Stomach (tissue), 9 donors: ENCODE measurements around the gene IQCH. TPM values are rescaled to one million over a fixed set of nuclear protein-coding genes. Genes with fewer than 3 reads are reported as not detected.

Experiments used
- DNase-seq, 2 donors: peaks; one replicate each; pipeline versions ENCODE4 v3.0.0 to v3.0.0-alpha.2; 2013 to 2019
- H3K27ac ChIP-seq, 5 donors: fragments of 200-600 bp in 4 of 5; sonication (generic) in 4 of 5; one replicate each; pipeline ENCODE4 v1.5.1; 2013 to 2019; ENCODE audit warnings: mild to moderate bottlenecking in 1 of 5, moderate library complexity in 1 of 5
- H3K27me3 ChIP-seq, 3 donors: fragments of 200-600 bp; sonication (generic); one replicate each; pipeline ENCODE4 v1.5.1; 2017 to 2019; ENCODE audit warnings: mixed run types in 1 of 3
- H3K36me3 ChIP-seq, 4 donors: fragments of 200-600 bp; sonication (generic); 1 replicate in 3 of 4; 2 replicates in 1 of 4; pipeline ENCODE4 v1.5.1; 2016 to 2019
- H3K4me1 ChIP-seq, 4 donors: fragments of 200-600 bp; sonication (generic); one replicate each; pipeline ENCODE4 v1.5.1; 2016 to 2019
- H3K4me3 ChIP-seq, 4 donors: fragments of 200-600 bp; sonication (generic) in 3 of 4; one replicate each; pipeline ENCODE4 v1.5.1; 2016 to 2019; ENCODE audit warnings: mild to moderate bottlenecking in 1 of 4
- H3K9me3 ChIP-seq, 4 donors: fragments of 200-600 bp; sonication (generic); one replicate each; pipeline ENCODE4 v1.5.1; 2016 to 2019
- EP300 ChIP-seq: sonication (generic); formaldehyde crosslinking; IDR thresholded peaks from one replicate; pipeline ENCODE4 v1.6.1; 2017; ENCODE audit warnings: antibody characterized with exemption
- POLR2A ChIP-seq, 4 donors: fragments of 450-650 bp; IDR thresholded peaks; one replicate each; pipeline ENCODE4 v1.6.1; 2016; ENCODE audit warnings: antibody characterized with exemption in 4 of 4, control low read depth in 2 of 4, mild to moderate bottlenecking in 1 of 4, moderate library complexity in 1 of 4
- POLR2AphosphoS5 ChIP-seq, 3 donors: sonication (generic); formaldehyde crosslinking; IDR thresholded peaks; one replicate each; pipeline ENCODE4 v1.6.1; 2016; ENCODE audit warnings: antibody characterized with exemption in 3 of 3
- WGBS, 5 donors: extraction: QIAGEN DNeasy Blood & Tissue Kit in 3 of 5; methylation state at CpG; one replicate each; pipeline versions ENCODE4 v1.1.5 to v1.1.7; 2013 to 2018; 5-methylcytosine and 5-hydroxymethylcytosine counted together
- intact Hi-C: fragments of 100-400 bp; cut with DNase I; formaldehyde crosslinking; loops from one replicate; pipeline ENCODE4 v1.15.1; 2023; ENCODE audit warnings: low total_unique reads
- polyA plus RNA-seq, 3 donors: library from polyadenylated mRNA; stranded (reverse); fragments of 200-250 nt; gene quantifications; one replicate each; pipeline ENCODE4 v1.2.3, GENCODE V29; 2013
- total RNA-seq, 5 donors: library from RNA; depleted of rRNA; stranded (reverse); fragments of >200 nt; gene quantifications; one replicate each; pipeline versions ENCODE4 v1.1.0 to v1.2.3, GENCODE V29; 2014 to 2016
- TF ChIP-seq, protein P1 (sequence below), 7 experiments: fragments of 450-650 bp in 4 of 7; fragments of 200-600 bp in 3 of 7; sonication (generic) in 3 of 7; IDR thresholded peaks; one replicate each; pipeline ENCODE4 v1.5.1; 2016 to 2019; ENCODE audit warnings: antibody characterized with exemption in 7 of 7, control low read depth in 2 of 7, mild to moderate bottlenecking in 1 of 7
- donor health status: healthy with polysubstance abuse.
- donor health status: Bipolar disorder and iron deficiency.
- donor health status: healthy.

IQCH gene
- total and polyA plus RNA-seq, 8 donors: 0.25 to 9.4 (median 1.7) TPM; not detected in 1

DNA sequence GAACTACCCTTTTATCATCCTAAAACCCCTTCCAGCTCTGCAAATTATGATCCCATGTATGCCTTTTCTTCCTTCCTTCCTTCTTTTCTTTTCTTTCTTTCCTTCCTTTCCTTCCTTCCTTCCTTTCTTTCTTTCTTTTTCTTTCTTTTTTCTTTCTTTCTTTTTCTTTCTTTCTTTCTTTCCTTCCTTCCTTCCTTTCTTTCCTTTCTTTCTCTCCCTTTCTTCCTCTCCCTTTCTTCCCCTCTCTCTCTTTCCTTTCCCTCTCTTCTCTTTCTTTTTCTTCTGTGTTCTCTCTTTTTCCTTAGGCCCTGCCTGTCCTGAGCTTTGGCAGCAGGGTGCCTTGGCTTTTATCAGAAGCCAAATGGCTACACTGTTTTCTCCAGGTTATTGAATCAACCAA, 66.8 kb downstream of the IQCH start:
- H3K4me1 ChIP-seq: no peaks in the 10 kb centered on the region
- intact Hi-C loops: no loop called here
- H3K4me3 ChIP-seq: no peak overlapping the region
- H3K9me3 ChIP-seq: no peaks in the 10 kb centered on the region
- no peak for TF ChIP-seq POLR2AphosphoS5 (IDR thresholded peaks at IDR 0.05)
- no peak for TF ChIP-seq POLR2A (IDR thresholded peaks at IDR 0.05)
- TF ChIP-seq, protein P1, sequence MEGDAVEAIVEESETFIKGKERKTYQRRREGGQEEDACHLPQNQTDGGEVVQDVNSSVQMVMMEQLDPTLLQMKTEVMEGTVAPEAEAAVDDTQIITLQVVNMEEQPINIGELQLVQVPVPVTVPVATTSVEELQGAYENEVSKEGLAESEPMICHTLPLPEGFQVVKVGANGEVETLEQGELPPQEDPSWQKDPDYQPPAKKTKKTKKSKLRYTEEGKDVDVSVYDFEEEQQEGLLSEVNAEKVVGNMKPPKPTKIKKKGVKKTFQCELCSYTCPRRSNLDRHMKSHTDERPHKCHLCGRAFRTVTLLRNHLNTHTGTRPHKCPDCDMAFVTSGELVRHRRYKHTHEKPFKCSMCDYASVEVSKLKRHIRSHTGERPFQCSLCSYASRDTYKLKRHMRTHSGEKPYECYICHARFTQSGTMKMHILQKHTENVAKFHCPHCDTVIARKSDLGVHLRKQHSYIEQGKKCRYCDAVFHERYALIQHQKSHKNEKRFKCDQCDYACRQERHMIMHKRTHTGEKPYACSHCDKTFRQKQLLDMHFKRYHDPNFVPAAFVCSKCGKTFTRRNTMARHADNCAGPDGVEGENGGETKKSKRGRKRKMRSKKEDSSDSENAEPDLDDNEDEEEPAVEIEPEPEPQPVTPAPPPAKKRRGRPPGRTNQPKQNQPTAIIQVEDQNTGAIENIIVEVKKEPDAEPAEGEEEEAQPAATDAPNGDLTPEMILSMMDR (IDR thresholded peaks at IDR 0.05): no peak
- TF ChIP-seq EP300: no peak
- no peak overlapping the region for H3K27ac ChIP-seq
- H3K36me3 ChIP-seq: no peaks in the 10 kb centered on the region
- no peaks in the 10 kb centered on the region for H3K27me3 ChIP-seq
- DNase-seq: no peak

DNA sequence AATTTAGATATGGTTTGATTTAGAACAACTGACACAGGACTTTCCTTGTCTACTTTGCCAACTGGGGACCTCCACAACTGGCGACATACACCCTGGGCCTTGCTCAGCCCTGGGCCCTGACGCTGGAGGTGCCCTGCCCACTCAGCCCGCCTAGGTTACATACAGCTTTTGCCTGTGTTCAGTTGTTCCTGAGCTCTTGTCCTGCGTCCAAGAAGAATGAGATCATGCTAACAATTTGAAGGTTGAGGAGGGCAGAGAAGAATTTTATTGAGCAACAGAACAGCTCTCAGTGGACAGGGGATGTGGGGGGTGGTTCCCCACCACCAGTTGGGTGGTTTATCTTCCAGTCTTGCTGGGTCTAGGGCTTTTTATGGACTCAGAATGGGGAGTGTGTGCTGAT, 67.9 kb downstream of the IQCH start:
- Histone ChIP-seq H3K4me1 (no peaks in the 10 kb centered on the region), H3K36me3 (no peaks in the 10 kb centered on the region), H3K27ac (no peak overlapping the region), H3K27me3 (no peaks in the 10 kb centered on the region), H3K4me3 (no peak overlapping the region), H3K9me3 (peaks cover 0 to 4% (median 2%) of the 10 kb centered on the region in 4 donors)
- TF ChIP-seq POLR2AphosphoS5 (IDR thresholded peaks at IDR 0.05): no peak
- TF ChIP-seq EP300: no peak
- TF ChIP-seq, protein P1 (IDR thresholded peaks at IDR 0.05): no peak
- no peak for TF ChIP-seq POLR2A (IDR thresholded peaks at IDR 0.05)
- intact Hi-C loops: no loop called here
- no peak for DNase-seq
- 76 to 98% (median 89%) methylated on average over 4 of the region's 4 CpGs for WGBS, 5 donors

DNA sequence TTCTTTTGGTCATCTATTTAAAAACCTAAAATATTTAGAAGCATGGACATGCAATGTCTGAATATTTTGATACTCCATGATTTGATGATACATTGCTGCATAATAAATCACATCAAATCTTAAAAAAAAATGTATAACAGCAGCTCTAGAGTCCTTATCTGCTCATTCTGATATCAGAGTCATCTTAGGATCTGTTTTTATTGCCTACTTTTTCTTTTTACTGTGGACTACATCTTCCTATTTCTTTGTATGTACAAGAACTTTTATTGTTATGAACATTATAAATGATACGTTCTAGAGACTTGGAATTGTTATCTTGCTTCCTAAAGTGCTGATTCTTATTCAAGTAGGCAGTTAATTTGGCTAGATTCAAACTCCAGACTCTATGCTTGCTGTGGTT, 72.7 kb downstream of the IQCH start:
- no peaks in the 10 kb centered on the region for H3K27me3 ChIP-seq
- WGBS, 5 donors: 80 to 96% (median 92%) methylated on average over 1 of the region's 1 CpG
- peaks cover 0 to 8% (median 2%) of the 10 kb centered on the region in 4 donors for H3K9me3 ChIP-seq
- TF ChIP-seq, protein P1 (IDR thresholded peaks at IDR 0.05): no peak
- no peak for TF ChIP-seq EP300
- TF ChIP-seq POLR2A (IDR thresholded peaks at IDR 0.05): no peak
- TF ChIP-seq POLR2AphosphoS5 (IDR thresholded peaks at IDR 0.05): no peak
- intact Hi-C loops: no loop called here
- H3K4me1 ChIP-seq: no peaks in the 10 kb centered on the region
- H3K4me3 ChIP-seq: no peak overlapping the region
- H3K27ac ChIP-seq: no peak overlapping the region
- no peak for DNase-seq
- no peaks in the 10 kb centered on the region for H3K36me3 ChIP-seq

DNA sequence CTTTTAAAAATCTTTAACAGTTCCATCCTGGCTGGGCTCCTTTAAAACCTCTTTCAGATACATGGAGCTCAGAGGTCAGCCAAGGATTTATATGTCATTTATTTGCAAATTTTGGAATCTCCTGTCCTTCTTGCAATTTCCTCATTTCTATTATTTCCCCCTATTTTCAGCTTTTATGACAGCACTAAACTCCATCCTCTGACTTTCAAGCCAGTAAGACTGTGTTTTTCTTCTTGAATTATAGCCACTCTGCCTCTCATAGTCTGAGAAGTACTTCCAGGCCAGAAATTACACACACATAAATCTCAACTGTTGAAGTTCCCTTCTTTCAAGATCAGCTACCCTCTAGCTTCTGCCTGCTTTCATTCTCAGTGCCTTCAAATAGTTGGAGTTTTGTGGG, 73.2 kb downstream of the IQCH start:
- no peak overlapping the region for H3K4me3 ChIP-seq
- DNase-seq: no peak
- peaks cover 0 to 8% (median 2%) of the 10 kb centered on the region in 4 donors for H3K9me3 ChIP-seq
- no peak for TF ChIP-seq POLR2A (IDR thresholded peaks at IDR 0.05)
- TF ChIP-seq, protein P1 (IDR thresholded peaks at IDR 0.05): no peak
- no peak for TF ChIP-seq EP300
- TF ChIP-seq POLR2AphosphoS5 (IDR thresholded peaks at IDR 0.05): no peak
- no peaks in the 10 kb centered on the region for H3K36me3 ChIP-seq
- H3K4me1 ChIP-seq: no peaks in the 10 kb centered on the region
- H3K27ac ChIP-seq: no peak overlapping the region
- intact Hi-C loops: no loop called here
- H3K27me3 ChIP-seq: no peaks in the 10 kb centered on the region
